Measurements from ENCODE around the gene PIP5K1C. TPM values are rescaled to one million over a fixed set of nuclear protein-coding genes. Genes with fewer than 3 reads are reported as not detected.

The PIP5K1C gene
- total and polyA plus RNA-seq, 8 donors = 20.2 to 42.2 (median 27.0) TPM

DNA sequence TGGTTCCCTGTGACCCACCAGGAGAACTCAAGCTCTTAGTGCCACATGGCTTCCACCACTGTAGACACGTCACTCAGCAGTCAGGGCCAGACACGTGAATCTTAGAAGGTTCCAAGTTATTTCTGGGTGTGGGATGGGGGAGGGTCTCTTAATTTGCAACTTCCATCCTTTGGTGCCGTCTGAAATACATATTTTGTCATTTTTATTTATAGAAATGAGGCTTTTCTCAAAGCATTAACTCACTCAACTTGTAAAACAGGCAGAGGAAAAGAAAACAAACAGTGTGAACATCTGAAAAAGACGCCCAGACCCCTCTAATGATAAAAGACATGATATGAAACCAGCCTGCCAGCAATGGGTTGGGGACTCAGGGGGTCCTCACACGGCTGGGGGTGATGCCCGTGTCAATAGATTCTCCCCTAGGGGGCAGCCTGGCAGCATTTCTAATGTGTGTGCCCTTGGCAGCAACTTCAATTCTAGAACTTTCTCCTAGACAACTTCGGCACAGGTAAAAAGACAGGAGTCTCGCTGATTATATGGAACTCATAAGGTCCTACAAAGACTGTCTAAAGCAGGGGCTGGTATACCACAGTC lies 15.4 kb downstream of the PIP5K1C start:
- H3K4me3 ChIP-seq = no peak overlapping the region
- H3K4me1 ChIP-seq = peaks cover 0 to 26% of the 10 kb centered on the region in 2 donors
- H3K27ac ChIP-seq = no peak overlapping the region
- ATAC-seq (no peak), DNase-seq (no peak)
- peaks cover 0 to 5% of the 10 kb centered on the region in 2 donors for H3K27me3 ChIP-seq
- peaks cover 0 to 13% of the 10 kb centered on the region in 2 donors for H3K36me3 ChIP-seq
- intact Hi-C loops (cut with DNase I) = no loop called here
- peaks cover 0 to 9% of the 10 kb centered on the region in 2 donors for H3K9me3 ChIP-seq
- TF ChIP-seq, protein P1, sequence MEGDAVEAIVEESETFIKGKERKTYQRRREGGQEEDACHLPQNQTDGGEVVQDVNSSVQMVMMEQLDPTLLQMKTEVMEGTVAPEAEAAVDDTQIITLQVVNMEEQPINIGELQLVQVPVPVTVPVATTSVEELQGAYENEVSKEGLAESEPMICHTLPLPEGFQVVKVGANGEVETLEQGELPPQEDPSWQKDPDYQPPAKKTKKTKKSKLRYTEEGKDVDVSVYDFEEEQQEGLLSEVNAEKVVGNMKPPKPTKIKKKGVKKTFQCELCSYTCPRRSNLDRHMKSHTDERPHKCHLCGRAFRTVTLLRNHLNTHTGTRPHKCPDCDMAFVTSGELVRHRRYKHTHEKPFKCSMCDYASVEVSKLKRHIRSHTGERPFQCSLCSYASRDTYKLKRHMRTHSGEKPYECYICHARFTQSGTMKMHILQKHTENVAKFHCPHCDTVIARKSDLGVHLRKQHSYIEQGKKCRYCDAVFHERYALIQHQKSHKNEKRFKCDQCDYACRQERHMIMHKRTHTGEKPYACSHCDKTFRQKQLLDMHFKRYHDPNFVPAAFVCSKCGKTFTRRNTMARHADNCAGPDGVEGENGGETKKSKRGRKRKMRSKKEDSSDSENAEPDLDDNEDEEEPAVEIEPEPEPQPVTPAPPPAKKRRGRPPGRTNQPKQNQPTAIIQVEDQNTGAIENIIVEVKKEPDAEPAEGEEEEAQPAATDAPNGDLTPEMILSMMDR (IDR thresholded peaks at IDR 0.05) = no peak

DNA sequence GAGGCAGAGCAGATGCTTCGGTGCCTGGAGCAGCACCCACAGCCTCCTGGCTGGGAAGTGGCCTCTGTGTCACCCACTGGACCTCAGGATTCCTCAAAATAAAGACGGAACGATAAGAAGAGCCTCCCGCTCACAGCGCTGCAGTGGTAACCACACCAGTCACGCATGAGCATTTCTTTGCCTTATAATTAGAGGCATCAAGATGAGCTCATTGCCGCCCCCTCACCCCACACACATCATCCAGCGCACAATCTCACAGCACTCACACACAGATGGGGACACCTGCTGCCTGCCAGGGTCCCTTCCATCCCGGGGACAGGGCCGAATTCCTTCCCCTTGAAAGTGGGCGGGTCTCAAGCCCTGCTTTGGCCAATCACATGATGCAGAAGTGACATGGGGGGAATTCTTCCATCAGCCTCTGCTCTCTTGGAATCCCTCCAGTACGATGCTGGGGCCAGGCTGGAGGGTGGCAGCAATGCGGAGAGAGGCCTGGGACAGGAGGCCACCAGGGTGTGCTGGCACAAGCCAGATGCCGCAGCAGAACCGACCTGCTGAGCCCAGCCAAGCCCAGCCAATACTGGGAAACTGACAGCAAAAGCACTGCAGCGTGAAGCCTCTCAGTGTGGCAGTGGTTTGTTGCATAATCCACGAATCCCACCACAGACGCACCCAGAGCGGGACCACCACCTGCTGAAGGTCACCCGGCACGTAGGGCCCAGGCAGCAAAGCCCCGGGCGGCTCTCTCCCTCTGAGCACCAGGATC lies 16.0 kb downstream of the PIP5K1C start:
- H3K27me3 ChIP-seq = peaks cover 0 to 5% of the 10 kb centered on the region in 2 donors
- H3K4me3 ChIP-seq = no peak overlapping the region
- H3K27ac ChIP-seq = no peak overlapping the region
- no peak for DNase-seq
- H3K9me3 ChIP-seq = peaks cover 0 to 9% of the 10 kb centered on the region in 2 donors
- peaks cover 0 to 26% of the 10 kb centered on the region in 2 donors for H3K4me1 ChIP-seq
- H3K36me3 ChIP-seq = peaks cover 0 to 17% of the 10 kb centered on the region in 2 donors
- intact Hi-C loops (cut with DNase I) = no loop called here
- ATAC-seq = no peak
- TF ChIP-seq, protein P1 (IDR thresholded peaks at IDR 0.05) = no peak

DNA sequence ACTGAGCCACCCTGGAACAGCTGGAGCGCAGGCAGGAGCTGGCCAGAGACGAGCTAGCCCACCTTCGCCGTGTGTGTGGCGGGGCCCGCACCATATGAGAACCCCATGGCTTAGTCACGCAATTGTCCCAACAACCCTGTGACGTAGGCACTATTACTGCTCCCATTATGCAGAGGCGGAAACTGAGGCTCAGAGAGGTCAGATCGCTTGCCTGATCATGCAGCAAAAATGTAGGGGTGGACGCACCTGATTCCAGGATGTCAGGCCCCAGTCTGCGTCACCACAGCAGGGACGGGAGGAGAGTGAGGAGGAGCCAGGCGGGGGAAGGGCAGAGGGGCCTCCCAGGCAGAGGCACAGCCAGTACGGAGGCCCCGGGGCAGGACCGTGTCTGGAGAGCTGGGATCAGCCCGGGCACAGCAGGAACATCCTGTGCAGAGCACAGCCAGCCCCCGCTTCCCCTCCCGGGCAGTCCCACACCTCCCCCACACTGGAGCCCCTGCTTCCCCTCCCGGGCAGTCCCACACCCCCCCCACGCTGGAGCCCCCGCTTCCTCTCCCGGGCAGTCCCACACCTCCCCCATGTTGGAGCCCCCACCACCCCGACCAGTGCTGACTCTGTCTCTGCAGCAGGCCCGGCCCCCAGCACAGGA lies 16.7 kb downstream of the PIP5K1C start:
- H3K27ac ChIP-seq = no peak overlapping the region
- peaks cover 0 to 9% of the 10 kb centered on the region in 2 donors for H3K9me3 ChIP-seq
- intact Hi-C loops (cut with DNase I) = no loop called here
- H3K36me3 ChIP-seq = peaks cover 0 to 16% of the 10 kb centered on the region in 2 donors
- peaks cover 0 to 22% of the 10 kb centered on the region in 2 donors for H3K4me1 ChIP-seq
- no peak overlapping the region for H3K4me3 ChIP-seq
- TF ChIP-seq, protein P1 (IDR thresholded peaks at IDR 0.05) = no peak
- peaks cover 0 to 5% of the 10 kb centered on the region in 2 donors for H3K27me3 ChIP-seq
- ATAC-seq = peak; percentile 51
- peak in 1 of 4 donors; percentile 70 for DNase-seq

DNA sequence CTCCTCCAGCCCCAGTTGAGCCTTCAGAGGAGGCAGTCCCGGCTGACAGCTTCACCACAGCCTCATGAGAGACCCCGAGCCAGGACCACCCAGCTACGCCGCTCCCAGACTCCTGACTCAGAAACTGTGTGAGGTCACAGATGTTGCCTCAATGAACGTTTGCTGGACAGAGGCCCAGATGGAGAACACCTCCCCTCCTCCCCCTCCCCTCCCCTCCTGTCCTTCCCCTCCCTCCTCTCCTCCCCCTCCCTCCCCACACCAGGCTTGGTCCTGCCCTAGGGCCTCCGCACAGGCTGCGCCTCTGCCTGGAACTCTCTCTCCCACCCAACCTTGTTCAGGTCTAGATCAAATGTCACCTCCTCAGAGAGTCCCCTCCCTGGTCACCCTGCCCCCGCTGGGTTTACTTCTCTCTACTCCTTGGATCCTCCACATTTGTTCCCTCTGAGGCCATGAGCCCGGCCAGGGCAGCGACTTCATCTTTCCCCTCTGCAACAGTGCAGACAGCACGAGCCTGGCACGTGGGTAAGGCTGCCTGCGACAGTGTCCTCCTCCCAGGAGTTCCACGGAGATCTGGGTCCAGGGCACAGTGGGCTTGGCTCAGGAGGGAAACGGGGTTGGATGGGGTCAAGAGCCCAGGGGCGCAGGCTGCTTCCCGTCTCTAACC lies 17.4 kb downstream of the PIP5K1C start:
- ATAC-seq = no peak
- Histone ChIP-seq H3K27me3 (peaks cover 0 to under 1% of the 10 kb centered on the region in 2 donors), H3K9me3 (peaks cover 0 to 9% of the 10 kb centered on the region in 2 donors), H3K27ac (no peak overlapping the region), H3K4me1 (peaks cover 0 to 15% of the 10 kb centered on the region in 2 donors), H3K4me3 (no peak overlapping the region), H3K36me3 (peaks cover 0 to 16% of the 10 kb centered on the region in 2 donors)
- TF ChIP-seq, protein P1 (IDR thresholded peaks at IDR 0.05) = no peak
- intact Hi-C loops (cut with DNase I) = no loop called here
- DNase-seq = peak in 1 of 4 donors; percentile 50
